ENCODE results near the gene UTS2R. TPM values are rescaled to one million over a fixed set of nuclear protein-coding genes. Genes with fewer than 3 reads are reported as not detected.

UTS2R gene
- total RNA-seq, 4 donors from 2014 or later = not detected

DNA sequence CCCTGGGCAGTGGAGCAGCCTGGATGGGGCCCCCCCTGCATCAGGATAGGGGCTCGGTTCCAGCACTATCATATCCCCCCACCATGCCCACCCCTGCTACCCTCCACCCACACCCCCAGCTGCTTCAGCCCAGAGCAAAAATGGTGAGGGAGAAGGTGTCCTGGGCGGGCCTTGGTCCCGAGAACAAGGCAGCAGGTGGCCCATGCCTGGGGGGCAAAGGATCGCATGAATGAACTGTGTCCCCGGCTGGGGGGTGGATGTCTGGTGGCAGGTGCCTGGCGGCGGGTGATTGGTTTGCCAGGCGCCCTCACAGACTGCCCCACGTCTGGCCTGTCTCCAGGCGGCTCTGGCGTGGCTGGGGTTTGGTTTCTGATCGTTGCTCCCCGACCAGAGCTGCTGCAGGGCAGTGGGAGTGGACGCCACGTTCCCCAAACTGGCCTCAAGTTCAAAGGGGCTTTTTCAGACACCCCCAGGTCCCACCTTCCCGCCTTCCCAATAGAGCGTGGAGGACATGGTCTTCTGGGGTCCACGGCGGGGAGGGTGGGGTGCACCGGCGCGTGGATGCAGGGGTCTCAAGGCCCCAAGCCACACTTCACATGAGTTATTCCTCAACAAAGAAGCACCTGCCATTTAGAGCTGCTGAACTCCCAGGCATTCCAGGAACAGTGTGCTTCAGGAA lies 12.6 kb downstream of the UTS2R start:
- no peak for ATAC-seq
- Histone ChIP-seq H3K4me3 (no peak overlapping the region), H3K4me1 (peaks cover 0 to 28% (median 17%) of the 10 kb centered on the region in 3 donors), H3K9me3 (no peaks in the 10 kb centered on the region), H3K27ac (peak overlapping the region in 1 of 4 donors; percentile 74), H3K27me3 (peaks cover 85% of the 10 kb centered on the region), H3K36me3 (no peaks in the 10 kb centered on the region)
- TF ChIP-seq EP300 (IDR thresholded peaks at IDR 0.05) (no peak), POLR2AphosphoS5 (IDR thresholded peaks at IDR 0.05) (no peak), POLR2A (IDR thresholded peaks at IDR 0.05) (no peak)
- TF ChIP-seq, protein P1, sequence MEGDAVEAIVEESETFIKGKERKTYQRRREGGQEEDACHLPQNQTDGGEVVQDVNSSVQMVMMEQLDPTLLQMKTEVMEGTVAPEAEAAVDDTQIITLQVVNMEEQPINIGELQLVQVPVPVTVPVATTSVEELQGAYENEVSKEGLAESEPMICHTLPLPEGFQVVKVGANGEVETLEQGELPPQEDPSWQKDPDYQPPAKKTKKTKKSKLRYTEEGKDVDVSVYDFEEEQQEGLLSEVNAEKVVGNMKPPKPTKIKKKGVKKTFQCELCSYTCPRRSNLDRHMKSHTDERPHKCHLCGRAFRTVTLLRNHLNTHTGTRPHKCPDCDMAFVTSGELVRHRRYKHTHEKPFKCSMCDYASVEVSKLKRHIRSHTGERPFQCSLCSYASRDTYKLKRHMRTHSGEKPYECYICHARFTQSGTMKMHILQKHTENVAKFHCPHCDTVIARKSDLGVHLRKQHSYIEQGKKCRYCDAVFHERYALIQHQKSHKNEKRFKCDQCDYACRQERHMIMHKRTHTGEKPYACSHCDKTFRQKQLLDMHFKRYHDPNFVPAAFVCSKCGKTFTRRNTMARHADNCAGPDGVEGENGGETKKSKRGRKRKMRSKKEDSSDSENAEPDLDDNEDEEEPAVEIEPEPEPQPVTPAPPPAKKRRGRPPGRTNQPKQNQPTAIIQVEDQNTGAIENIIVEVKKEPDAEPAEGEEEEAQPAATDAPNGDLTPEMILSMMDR (IDR thresholded peaks at IDR 0.05) = no peak
- 67% methylated on average over 3 of the region's 22 CpGs; no CpG with 5 or more reads in 1 of the 2 donors for WGBS, 2 donors (ENCODE audit: low coverage in 1 of 2)

DNA sequence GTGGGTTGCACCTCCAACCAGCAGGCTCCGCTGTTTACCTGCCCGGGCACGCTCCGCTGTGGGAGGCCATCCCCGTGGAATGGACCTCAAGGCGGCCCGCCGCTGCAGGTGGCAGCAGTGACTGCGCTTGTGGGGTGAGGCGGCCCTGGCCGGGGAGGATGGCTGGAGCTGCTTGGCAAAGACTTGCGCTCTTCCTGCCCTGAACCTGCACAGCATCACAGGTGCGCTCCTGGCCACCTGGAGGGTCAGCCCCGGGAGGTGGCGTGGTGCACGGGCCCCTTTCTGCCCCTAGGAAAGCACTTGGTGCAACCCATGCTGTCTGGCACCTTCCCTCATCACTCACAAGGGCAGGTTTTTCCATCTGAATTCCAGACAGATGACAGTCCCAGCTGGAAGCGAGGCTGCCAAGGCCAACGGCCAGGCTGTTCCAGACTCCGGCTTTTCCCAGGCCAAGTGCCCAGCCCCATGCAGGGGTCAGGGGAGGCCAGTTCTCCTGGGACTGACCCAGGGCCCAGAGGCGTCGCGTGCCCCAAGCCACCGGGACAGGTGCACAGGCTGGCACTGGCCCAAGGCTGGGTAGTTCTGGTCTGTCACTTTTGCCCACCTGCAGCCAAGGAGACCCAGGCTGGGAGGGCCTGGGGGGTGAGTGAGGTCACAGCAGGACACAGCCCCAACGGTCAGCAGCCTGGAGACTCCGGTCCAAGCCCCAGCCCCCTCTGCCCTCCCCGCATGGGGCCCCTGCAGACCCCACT lies 13.3 kb downstream of the UTS2R start:
- H3K27ac ChIP-seq = peak overlapping the region in 2 of 4 donors; percentile 54 to 74
- H3K4me1 ChIP-seq = peaks cover 0 to 28% (median 17%) of the 10 kb centered on the region in 3 donors
- TF ChIP-seq EP300 (IDR thresholded peaks at IDR 0.05) = no peak
- TF ChIP-seq, protein P1 (IDR thresholded peaks at IDR 0.05) = no peak
- TF ChIP-seq POLR2A (IDR thresholded peaks at IDR 0.05) = no peak
- no peak for TF ChIP-seq POLR2AphosphoS5 (IDR thresholded peaks at IDR 0.05)
- H3K4me3 ChIP-seq = no peak overlapping the region
- peaks cover 78% of the 10 kb centered on the region for H3K27me3 ChIP-seq
- no CpG with 5 or more reads among the region's 26 CpGs for WGBS, 2 donors (ENCODE audit: low coverage in 1 of 2)
- H3K9me3 ChIP-seq = no peaks in the 10 kb centered on the region
- no peak for ATAC-seq
- H3K36me3 ChIP-seq = no peaks in the 10 kb centered on the region

- ATAC-seq = no peak
- TF ChIP-seq POLR2AphosphoS5 (IDR thresholded peaks at IDR 0.05) (no peak), POLR2A (IDR thresholded peaks at IDR 0.05) (no peak), EP300 (IDR thresholded peaks at IDR 0.05) (no peak)
- TF ChIP-seq, protein P1 (IDR thresholded peaks at IDR 0.05) = no peak
- 33% methylated on average over 1 of the region's 26 CpGs; no CpG with 5 or more reads in 1 of the 2 donors for WGBS, 2 donors (ENCODE audit: low coverage in 1 of 2)
- H3K4me1 ChIP-seq = peaks cover 0 to 28% (median 17%) of the 10 kb centered on the region in 3 donors
- peak overlapping the region in 2 of 4 donors; percentile 54 to 74 for H3K27ac ChIP-seq
- peaks cover 70% of the 10 kb centered on the region for H3K27me3 ChIP-seq
- no peaks in the 10 kb centered on the region for H3K9me3 ChIP-seq
- no peaks in the 10 kb centered on the region for H3K36me3 ChIP-seq
- no peak overlapping the region for H3K4me3 ChIP-seq
Observed at GRCh38 chr17:82385559-82386254, 14.1 kb downstream of the UTS2R start.

GRCh38 chr17:82386255-82386831 lies 14.8 kb downstream of the UTS2R start:
- H3K36me3 ChIP-seq = peaks cover 0 to 6% of the 10 kb centered on the region in 2 donors
- no peak overlapping the region for H3K4me3 ChIP-seq
- no peak for ATAC-seq
- H3K27me3 ChIP-seq = peaks cover 68% of the 10 kb centered on the region
- no peaks in the 10 kb centered on the region for H3K9me3 ChIP-seq
- H3K27ac ChIP-seq = peak overlapping the region in 1 of 4 donors; percentile 59
- TF ChIP-seq POLR2A (IDR thresholded peaks at IDR 0.05) (no peak), EP300 (IDR thresholded peaks at IDR 0.05) (no peak), POLR2AphosphoS5 (IDR thresholded peaks at IDR 0.05) (no peak)
- TF ChIP-seq, protein P1 (IDR thresholded peaks at IDR 0.05) = no peak
- WGBS, 2 donors (ENCODE audit: low coverage in 1 of 2) = 8% methylated on average over 2 of the region's 17 CpGs; no CpG with 5 or more reads in 1 of the 2 donors
- H3K4me1 ChIP-seq = peaks cover 0 to 28% (median 17%) of the 10 kb centered on the region in 3 donors
